ENCODE results near the gene VPS35.
A peak's percentile ranks its signal among the peaks of the same experiment; 100 is the strongest.
"Not testable (repeated sequence)": the region's sequence is repeated elsewhere in the genome, so short reads cannot be mapped to it uniquely, and the experiment has no call there.

VPS35 gene

GRCh38 chr16:46711106-46712058 lies 22.4 kb upstream of the VPS35 start:
- no peak for DNase-seq

DNA sequence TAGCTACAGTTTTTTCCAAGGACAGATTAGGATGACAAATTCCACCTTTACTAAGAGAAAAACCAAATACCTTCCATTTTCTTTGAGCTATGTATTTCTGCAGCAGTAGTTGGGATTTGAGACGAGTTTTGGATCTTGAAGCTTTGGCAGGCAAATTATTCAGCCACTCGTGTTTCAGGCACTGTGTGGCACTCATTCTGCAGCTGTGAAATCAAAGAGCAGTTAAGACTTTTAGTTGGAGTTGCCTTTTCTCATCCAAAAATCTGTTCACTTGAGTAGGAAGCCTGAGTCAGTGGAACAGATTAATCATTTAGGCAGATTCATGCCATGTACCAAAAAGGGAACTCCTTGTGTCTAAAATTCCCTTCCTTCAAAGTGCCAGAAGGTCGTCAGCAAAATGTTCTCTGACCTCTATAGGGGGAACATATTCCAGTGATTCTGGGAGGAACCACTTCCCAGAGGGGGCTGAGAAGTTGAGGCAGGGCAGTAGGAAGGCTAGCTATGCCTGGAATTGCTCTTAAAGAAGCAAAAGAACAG lies 20.6 kb upstream of the VPS35 start:
- no peak for DNase-seq

DNA sequence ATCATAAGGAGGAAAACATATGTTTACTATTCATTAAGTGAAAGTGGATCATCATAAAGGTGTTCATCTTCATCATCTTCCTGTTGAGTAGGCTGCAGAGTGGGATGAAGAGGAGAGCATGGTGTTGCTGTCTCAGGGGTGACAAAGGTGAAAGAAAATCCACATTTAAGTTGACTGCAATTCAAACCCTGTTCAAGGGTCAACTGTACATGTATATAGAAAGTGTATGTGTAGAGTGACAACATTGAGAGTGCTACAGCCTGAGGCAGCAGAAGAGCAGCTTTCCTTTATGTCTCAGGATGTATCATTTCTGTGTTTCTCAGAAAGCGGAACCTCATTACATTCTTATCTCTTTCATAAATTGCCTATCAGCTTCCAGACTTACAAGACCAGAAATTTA lies 17.7 kb upstream of the VPS35 start:
- no peak for DNase-seq

DNA sequence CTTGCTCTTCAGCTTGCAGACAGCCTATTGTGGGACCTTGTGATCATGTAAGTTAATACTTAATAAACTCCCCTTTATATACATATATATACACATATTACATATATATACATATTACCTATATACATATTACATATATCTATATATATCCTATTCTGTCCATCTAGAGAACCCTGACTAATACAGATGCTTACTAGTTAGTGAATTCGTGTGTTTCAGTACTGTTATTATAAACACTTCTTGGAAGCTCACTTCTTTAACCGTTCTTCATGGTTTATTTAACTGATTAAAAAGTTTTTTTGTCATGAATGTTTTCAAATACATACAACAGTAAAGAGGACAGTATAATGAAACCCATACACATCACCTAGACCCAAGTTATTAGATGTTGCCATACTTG lies 13.1 kb upstream of the VPS35 start:
- DNase-seq, result no peak

- no peak for DNase-seq
These were observed 12.6 kb upstream of the VPS35 start for GRCh38 chr16:46701615-46702014.

GRCh38 chr16:46700048-46700447 lies 11.1 kb upstream of the VPS35 start:
- no peak for DNase-seq

DNA sequence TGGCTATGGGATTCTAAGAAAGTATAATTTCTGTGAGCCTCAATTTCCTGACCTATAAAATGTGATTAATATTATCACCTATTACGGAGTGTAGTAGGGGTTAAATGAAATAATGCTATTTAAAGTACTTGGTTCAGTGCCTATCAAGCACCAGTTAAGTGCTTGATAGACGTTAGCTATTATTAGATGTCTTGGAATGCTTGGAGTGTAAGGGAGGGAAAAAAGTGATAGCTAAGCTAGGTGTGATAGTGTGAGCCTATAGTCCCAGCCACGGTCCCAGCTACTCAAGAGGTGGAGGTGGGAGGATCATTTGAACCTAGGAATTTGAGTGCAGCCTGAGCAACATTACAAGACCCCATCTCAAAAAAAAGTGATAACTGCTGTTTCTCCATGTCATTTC lies 8.0 kb upstream of the VPS35 start:
- DNase-seq, result no peak

DNA sequence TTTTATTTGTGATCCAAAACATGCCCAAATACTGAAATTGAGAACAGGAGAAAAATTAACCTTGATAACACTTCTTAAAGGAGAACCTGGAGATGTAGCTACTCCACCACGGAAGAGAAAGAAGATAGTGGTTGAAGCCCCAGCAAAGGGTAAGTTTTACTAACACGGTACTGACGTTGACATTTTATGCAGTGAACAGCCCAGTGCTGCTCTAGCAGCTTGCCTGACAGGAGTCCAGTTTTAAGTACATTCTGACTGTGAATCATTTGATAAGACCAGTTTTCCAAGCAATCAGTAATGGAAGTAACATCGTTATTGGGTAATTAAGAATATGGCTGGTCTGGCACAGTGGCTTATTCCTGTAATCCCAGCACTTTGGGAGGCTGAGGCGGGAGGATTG lies 7.0 kb upstream of the VPS35 start:
- no peak for DNase-seq

DNA sequence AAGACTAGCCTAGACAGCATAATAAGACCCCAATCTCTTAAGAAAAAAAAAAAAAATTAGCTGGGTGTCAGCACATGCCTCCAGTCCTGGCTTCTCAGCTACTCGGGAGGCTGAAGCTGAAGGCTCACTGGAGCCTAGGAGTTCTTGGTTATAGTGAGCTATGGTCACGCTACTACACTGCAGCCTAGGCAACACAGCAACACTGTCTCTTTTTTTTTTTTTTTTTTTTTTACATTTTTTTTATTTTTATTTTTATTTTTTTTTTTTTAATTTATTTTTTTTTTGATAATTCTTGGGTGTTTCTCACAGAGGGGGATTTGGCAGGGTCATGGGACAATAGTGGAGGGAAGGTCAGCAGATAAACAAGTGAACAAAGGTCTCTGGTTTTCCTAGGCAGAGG lies 4.6 kb upstream of the VPS35 start:
- no peak for DNase-seq

DNA sequence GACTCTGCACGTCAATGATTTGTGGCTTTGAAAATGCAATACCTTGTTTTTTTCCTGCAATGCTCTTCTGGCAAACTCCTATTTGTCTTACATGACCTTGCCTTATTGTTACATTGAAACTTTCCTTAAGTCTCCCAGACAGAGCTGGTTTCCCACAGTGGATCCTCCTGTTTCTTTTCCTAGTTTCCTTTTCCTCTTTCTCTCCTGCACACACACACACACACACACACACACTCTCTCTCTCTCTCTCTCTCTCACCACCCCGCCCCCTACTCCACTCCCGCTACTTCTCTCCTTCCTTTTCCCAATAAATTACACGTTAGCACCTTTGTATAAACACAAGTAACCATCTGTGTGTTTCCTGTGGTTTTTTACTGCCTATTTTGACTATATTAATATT lies 2.7 kb upstream of the VPS35 start:
- DNase-seq, result no peak

DNA sequence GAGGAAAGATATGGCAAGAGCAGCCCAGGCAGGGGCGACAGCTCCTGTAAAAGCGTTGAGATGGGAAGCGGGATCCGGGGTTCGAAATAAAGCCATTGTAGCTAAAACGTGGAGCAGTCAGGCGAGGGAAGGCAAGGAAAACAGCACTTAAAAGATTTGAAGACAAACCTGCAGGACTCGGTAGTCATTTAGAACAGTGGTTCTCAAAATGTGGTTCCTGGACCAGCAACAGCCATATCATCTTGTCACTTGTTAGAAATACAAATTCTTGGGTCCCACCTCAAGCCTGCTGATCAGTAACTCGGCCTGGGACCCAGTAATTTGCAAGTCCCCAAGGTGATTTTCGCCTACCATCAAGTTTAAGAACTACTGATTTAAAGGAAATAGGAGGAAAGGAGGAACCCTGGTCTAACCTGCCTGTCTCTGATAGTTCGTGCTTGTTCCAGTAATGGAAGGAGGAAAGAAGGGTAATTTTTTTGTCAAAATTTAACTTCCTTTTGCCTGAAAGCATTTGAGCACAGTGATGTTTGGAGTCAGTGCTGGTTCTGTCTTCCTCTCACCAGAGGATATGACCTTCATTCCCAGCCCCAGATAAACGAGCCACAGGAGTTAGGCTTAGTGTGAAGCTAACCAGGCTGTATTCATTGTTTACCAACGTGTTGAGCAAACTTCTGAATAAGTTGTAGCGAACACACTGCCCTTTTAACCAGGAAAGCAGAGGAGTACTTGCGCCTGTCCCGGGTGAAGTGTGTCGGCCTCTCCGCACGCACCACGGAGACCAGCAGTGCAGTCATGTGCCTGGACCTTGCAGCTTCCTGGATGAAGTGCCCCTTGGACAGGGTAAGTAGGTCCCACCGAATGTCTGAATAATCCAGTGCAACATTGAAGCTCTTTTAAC lies 1.6 kb upstream of the VPS35 start:
- DNase-seq, result no peak

GRCh38 chr16:46689365-46690280 lies 645 bp upstream of the VPS35 start, which contains the start of gene ORC6:
ORC6 (plus strand) TSS chr16:46689659; CDS start chr16:46689706, 47 bp downstream.
- DNase-seq, result peak; percentile 98

DNA sequence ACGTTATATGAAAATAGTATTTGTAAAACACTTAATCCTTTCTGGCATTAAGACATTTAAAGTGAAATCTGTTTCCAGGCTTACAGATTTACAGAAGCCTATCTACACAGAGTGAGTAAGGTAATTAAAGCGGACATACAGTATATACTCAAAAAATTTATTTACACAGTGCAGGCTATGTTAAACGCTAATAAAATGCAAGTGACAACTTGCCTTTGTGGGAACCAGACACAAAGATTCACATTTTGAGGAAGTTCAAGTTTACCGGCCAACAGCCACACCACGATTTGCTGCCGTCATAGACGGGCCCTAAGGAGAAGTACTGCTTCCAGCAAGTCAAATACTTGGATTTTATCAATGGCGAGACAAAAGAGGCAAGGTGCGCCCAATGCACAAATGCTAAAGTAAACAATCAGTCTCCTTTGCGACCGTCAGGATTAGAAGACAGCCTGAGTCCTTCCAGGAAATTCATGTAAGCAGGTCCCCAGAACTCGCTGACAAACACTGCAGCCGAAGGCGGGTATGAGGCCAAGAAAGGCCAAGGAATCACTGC lies 801 bp downstream of the VPS35 start:
- DNase-seq, result no peak

- DNase-seq, result no peak
These were observed 1.5 kb downstream of the VPS35 start for GRCh38 chr16:46687486-46687885.

GRCh38 chr16:46686815-46687473 lies 2.0 kb downstream of the VPS35 start:
- no peak for DNase-seq

DNA sequence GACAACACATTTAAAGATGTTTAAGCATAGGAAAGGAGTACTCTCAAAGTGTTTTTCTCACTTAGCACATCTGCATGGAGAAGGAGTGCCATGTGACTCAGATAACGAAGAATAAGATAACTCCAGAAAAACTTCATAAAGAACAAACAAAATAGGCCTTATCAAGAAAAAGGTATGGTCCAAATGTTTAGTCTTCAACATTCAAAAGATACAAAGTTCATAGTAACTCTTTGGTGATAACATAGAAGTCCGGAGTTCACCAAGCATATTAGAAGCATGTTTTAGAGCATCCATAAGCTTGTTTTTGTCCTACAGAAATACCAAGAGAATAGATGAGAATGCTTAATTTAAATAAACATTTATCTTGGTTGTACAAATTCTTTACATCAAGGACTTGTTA lies 7.1 kb downstream of the VPS35 start:
- not testable (repeated sequence) for DNase-seq

DNA sequence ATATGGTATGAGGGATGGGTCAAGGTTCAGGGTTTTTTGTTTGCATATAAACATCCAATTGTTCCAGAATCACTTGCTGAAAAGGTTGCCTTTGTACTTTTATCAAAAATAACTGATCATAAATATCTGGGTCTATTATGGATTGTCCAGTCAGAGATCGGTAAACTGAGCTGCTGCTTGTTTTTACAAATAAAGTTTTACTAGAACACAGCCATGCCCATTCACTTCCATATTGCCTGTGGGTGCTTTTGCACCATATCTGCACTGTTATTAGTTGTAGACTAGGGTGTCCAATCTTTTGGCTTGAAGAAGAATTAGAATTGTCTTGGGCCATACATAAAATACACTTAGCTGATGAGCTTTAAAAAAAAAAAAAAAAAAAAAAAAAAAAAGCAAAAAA lies 11.0 kb downstream of the VPS35 start:
- DNase-seq, result not testable (repeated sequence)

DNA sequence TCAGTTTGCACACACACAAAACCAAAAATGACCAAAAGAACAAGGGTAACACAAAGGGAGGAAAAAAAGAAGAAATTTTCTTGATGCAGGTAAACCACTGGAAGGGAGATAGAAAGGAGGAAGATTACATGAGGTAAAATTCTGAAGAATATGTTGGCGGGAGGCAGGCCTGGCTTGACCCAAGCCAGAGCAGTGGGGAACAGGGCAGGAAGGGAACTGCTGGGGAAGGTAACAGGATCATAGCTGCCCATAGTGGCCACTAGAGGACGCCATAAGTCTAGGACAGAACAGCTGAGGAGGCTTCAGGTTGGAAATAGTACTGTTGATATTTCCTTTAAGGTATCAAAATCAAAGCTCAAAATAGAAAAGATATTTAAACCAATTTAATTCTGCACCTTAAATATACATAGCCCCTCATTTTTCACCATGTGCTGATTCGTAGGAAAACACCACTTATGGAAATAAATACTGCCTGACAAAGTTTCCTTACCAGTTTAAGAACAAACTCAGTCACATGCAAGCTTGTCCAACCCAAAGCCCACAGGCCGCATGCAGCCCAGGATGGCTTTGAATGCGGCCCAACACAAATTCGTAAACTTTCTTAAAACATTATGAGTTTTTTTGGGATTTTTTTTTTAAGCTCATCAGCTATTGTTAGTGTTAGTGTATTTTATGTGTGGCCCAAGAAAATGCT lies 15.5 kb downstream of the VPS35 start:
- peak; percentile 36 for DNase-seq

GRCh38 chr16:46662123-46662522 lies 26.9 kb downstream of the VPS35 start:
- DNase-seq, result no peak

- DNase-seq, result no peak
These were observed 30.1 kb downstream of the VPS35 start for GRCh38 chr16:46658925-46659324.

DNA sequence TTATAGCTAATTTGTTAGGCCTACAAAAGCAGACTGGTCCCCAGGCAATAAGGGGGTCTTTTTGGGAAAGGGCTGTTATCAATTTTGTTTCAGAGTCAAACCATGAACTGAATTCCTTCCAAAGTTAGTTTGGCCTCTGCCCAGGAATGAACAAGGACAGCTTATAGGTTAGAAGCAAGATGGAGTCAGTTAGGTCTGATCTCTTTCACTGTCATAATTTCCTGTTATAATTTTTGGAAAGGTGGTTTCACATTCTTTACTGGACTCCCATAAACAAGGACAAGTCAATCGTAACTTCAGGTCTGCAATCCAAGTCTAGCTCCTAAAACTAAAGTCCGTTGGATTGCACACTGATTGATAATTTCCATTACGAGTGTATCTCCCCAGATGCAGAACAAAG lies 37.7 kb downstream of the VPS35 start:
- DNase-seq, result no peak

Measured in stimulated activated naive CD4-positive, alpha-beta T cell treated with Interleukin-2 at 50 U/mL for 16 hours (primary cell).